ENCODE results near the gene OR12D2.
"Not testable (repeated sequence)": the region's sequence is repeated elsewhere in the genome, so short reads cannot be mapped to it uniquely, and the experiment has no call there.

Gene OR12D2, protein sequence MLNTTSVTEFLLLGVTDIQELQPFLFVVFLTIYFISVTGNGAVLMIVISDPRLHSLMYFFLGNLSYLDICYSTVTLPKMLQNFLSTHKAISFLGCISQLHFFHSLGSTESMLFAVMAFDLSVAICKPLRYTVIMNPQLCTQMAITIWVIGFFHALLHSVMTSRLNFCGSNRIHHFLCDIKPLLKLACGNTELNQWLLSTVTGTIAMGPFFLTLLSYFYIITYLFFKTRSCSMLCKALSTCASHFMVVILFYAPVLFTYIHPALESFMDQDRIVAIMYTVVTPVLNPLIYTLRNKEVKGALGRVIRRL

DNA sequence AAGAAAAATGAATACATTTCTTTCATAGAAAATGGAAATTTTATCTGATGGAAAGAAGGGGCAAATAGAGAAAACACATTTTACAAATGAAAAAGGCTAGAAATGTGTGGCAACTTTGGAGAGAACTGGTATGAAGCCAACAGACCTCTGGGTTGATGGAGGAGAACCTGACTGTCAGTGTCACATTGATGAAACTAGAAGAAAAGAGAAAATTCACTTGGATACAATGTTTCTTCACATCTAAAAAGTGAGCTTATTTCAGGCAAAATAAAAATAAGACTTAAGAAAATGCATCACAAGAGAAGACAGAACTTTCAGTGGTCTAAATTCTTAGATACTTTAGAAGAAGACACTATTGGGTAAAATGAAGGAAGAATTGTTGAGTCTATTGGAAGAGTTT lies at the start of gene OR12D2:
TSS of gene OR12D2 (plus strand) at position 301 of the 400 bp plus-strand sequence. CDS start 1,069 bp downstream, outside the sequence.
- DNase-seq (ENCODE audit: low read depth in 2 of 2, low spot score in 1 of 2), result no peak

DNA sequence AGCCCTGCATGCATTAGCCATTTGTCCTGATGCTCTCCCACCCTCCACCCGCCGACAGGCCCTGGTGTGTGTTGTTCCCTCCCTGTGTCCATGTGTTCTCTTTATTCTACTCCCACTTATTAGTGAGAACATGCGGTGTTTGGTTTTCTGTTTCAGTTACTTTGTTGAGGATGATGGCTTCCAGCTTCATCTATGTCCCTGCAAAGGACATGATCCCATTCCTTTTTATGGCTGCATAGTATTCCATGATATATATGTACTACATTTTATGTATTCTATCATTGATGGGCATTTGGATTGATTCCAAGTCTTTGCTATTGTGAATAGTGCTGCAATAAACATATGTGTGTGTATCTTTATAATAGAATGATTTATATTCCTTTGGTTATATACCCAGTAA lies 46.1 kb upstream of the OR12D2 start:
- not testable (repeated sequence) for DNase-seq (ENCODE audit: low read depth in 2 of 2, low spot score in 1 of 2)

DNA sequence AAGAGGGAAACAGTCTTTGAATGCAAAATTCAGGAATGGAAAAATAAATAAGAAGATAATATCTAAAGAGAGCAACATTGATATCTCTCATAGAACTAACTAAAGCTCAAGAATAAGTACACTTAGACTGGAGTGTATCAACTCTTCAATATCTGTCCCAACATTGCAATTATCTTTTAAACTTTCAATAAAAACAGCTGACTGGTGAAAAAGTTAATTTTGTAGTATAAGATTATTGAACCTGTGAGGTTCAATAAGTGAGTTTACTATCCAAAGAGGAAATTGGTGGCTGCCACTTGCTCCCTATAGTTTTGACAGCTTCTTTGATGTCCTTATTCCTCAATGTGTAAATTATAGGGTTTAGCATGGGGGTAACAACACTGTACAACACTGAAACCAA lies 40.5 kb upstream of the OR12D2 start:
- no peak for DNase-seq (ENCODE audit: low read depth in 2 of 2, low spot score in 1 of 2)

DNA sequence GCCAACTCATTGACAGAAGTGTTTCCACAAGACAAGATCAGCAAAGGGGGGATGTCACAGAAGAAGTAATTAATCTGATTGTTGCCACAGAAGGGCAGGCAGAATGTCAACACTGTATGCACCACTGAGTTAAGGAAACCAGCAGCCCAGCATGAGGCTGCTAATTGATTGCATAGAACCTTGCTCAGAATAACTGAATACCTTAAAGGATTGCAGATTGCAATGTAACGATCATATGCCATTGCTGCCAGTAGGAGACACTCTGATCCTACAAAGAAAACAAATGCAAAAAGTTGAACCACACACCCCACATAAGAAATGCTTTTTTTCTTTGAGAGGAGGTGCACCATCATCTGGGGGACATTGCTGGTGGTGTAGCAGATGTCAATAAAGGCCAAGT lies 39.8 kb upstream of the OR12D2 start:
- no peak for DNase-seq (ENCODE audit: low read depth in 2 of 2, low spot score in 1 of 2)

DNA sequence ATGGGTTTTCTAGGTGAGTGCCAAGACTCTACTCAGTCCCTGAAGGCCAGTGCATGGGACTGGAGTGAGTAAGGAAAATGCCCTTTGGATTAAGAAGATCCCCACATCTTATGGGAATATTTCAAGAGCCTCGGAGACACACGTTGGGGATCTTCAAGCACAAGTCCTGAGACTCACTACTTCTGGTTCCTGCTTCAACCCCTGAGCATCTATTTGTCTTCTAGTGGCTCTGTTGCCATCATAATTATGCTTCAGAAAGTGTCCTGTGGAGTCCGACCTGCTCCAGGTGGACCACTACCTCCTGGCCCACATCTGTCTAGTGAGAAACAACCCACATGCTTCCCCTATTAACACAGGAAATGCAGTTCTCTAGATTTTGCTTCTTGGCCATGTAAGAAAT lies 26.7 kb upstream of the OR12D2 start, which contains the start of gene OR5V1:
TSS of gene OR5V1 (minus strand) at position 101 of the 400 bp plus-strand sequence. CDS start 12,670 bp downstream, outside the sequence.
- DNase-seq (ENCODE audit: low read depth in 2 of 2, low spot score in 1 of 2), result no peak

DNA sequence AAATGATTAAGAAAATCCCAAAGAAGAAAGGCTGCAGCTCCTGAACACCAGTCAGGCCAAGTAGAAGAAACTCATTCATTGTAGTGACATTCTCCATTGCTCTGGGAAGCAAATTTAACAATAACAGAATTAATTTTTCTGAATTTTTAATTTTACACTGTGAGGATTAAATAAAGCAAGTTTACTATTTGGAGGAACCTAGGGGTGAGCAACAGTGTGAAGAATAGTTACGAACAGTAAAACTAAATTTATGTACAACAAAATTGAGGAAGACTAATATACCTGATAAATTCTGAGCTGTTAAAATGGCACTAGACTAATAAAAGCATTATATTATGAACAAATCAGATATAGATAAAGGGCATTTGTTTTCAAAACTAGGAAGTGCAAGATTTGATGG lies 20.2 kb upstream of the OR12D2 start, which contains the start of gene OR12D3:
TSS of gene OR12D3 (minus strand) at position 101 of the 400 bp plus-strand sequence. CDS start at position 97, 4 bp downstream.
- no peak for DNase-seq (ENCODE audit: low read depth in 2 of 2, low spot score in 1 of 2)

DNA sequence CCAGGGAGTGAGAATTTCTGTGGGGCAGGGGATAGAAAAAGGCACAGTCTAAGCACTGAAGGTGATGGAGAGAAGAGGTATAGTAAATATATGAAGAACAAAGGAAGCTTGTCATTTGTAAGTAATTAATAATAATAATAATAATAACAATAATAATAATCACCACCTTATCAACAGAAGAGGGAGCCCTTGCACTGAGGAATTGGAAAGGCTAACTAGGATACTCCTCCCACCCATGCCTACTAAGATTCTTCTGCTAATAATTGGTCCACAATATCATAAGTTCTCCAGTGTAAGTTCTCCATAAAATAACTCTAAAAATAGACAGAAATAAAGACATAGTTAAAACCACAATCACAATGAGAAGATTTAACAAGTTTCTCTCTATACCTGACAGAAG lies 19.4 kb upstream of the OR12D2 start:
- no peak for DNase-seq (ENCODE audit: low read depth in 2 of 2, low spot score in 1 of 2)

DNA sequence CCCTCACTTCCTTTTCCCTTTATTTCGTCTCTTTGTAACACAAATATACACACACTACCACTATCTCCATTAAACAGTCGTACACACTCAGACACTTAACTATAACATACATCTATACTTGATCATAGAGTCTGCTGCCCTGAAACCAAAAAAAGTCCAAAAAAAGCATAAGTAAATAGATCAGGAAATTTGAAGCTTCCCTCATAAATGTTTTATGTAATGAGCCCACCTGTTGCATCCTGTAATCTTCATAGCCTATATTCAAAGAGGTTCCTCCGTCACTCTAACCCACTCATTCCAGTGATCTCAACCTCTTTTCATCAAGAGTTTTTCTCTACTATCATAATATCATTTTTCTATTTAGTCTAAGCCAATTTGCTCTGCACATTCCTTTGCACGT lies 6.9 kb upstream of the OR12D2 start:
- no peak for DNase-seq (ENCODE audit: low read depth in 2 of 2, low spot score in 1 of 2)

DNA sequence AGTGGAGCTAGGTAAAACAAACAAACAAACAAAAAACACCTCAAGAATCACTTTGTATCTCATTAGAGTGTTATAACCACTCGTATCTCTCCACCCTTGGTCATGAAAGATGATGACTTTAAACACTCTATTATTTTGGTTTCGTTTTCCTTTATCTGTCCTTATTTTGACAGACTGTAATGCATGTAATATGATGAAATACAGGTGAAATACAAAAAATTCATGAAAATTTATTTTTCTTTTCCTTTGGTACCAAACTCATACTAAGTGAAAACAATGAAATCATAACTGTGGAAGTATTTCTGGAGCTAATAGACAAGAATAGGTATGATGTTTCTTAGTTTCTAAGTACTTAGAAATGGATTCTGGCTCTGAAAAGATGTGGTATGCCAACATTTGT lies 4.1 kb downstream of the OR12D2 start:
- no peak for DNase-seq (ENCODE audit: low read depth in 2 of 2, low spot score in 1 of 2)

DNA sequence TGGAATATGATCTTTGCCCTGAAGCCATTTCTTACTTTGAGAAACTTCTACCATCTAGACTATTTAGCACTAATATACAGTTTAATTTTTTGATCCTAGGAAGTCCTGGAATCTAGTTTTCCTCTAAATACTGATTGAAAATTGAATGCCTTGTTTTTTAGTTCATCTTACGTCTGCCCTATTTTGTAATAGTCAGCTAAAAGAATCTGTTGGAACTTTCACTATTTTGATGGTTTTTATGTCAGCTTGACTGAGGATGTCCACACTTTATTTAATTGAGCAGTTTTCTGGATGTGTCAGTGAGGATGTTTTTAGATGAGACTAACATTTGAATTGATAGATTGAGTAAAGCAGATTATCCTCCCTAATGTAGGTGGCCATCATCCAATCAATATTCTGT lies 8.4 kb downstream of the OR12D2 start:
- no peak for DNase-seq (ENCODE audit: low read depth in 2 of 2, low spot score in 1 of 2)

DNA sequence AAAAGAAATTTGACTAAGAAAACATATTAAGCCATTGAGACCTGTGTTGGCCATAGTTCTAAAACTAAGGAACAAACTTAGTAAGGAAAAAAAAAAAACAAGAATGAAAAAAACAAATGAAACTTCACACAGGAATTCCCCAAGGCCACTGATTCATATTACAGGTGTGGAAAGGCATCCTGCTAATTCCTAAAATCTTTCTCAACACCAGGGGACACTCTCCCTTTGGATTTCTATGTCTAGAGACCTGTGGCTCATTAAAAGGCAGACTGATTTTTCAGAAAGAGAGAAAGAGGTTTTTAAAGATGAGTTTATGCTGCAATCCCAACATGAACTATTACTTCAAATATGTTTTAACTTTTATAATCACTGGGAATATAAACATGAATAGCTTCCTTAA lies 19.2 kb downstream of the OR12D2 start, which contains the start of gene OR12D1:
TSS of gene OR12D1 (plus strand) at position 341 of the 400 bp plus-strand sequence.
- no peak for DNase-seq (ENCODE audit: low read depth in 2 of 2, low spot score in 1 of 2)

DNA sequence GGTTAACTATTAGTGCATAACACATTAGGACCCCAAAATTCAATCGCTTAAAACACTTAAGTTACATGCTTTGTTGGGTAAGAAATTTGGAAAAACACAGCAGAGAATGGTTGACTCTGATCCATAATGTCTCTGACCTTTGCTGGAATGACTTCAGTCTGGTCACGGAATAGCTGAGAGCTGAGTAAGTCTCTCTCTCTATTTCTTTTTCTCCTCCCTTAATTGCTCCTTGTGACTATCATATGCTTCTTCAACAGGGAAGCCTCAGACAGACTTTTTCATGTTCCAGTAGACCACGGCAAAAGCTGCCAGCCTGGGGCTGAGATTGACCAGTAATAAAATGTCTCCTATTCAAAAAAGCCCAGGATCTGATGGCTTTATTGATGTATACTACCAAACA lies 24.1 kb downstream of the OR12D2 start:
- DNase-seq (ENCODE audit: low read depth in 2 of 2, low spot score in 1 of 2), result no peak

DNA sequence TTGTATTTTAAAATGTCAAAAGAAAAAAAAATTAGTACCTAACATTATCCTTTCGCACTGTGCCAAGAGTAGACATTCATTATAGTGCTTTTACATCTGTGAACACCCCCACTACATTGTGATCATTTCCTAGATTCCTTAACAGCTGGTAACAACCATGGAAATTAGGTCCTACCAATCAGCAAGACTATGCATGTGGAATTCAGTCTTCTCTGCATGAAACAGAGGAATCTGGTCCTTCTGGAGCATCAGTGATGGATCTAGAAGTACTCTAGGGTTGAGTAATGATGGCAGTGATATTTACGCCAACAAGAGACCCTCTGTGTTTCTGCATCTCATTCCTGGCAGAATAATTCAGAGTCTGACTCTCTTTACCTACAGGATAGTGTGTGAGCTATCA lies 28.7 kb downstream of the OR12D2 start:
- no peak for DNase-seq (ENCODE audit: low read depth in 2 of 2, low spot score in 1 of 2)

DNA sequence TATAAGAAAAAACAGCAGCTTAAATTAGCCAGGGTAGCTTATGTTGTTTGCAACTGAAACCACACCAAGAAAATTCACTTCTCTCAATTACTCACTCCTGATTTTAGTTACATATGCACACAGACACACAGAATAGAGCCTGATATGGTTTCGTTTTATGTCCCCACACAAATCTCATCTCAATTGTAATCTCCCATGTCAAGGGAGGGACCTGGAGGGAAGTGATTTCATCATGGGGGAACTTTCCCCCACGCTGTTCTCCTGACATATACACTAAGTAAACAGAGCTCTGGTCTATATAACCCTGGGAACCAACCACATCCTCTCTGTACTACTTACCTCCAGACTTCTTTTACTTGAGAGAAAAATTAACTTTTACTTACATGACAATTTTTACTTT lies 29.1 kb downstream of the OR12D2 start:
- DNase-seq (ENCODE audit: low read depth in 2 of 2, low spot score in 1 of 2), result no peak

DNA sequence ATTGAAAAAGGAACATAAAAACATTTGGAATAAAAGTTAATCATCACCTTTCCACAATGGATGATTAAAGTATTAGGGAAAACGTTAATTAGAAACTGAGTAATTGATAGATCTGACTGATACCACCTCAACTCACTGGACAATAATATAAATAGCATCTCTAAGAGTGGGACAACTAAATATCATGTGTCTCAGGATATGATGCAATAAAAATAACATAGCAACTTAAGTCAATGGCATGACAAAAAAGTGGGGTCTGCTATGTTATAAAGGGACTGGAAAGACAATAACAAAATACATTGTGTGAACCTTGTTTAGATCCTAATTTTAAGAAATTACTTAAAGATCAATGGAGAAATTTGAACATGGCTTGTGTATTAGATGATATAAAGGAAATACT lies 29.6 kb downstream of the OR12D2 start:
- no peak for DNase-seq (ENCODE audit: low read depth in 2 of 2, low spot score in 1 of 2)

DNA sequence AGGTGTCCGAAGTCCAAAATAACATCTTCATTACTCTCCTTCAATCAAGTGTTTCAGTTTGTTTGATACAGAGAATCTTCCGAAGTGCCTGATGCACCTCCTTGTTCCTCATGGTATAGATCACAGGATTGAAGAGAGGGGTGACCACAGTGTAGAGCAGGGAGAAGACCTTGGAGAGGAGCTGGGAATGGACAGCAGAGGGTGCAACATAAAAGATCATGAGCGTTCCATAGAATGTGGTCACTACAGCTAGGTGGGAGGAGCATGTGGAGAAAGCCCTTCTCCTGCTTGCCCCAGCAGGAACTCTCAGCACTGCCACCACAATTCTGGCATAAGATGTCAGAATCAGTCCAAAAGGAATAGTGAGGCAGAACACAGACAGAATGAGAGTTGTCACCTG lies 31.2 kb downstream of the OR12D2 start:
- no peak for DNase-seq (ENCODE audit: low read depth in 2 of 2, low spot score in 1 of 2)

DNA sequence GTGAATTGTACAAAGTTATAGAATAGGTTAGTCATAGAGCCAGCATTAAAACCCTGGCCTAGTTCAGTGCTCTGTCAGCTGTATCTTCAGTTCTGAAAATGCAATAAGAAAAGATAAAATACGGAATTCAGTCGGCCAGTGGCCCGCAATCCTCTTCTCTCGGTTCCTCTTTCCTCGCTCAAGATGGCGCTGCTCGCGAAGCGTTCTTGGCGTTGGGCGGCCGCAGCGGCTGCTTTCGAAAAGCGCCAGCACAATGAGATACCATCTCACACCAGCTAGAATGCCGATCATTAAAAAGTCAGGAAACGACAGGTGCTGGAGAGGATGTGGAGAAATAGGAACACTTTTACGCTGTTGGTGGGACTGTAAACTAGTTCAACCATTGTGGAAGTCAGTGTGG lies 41.3 kb downstream of the OR12D2 start:
- DNase-seq (ENCODE audit: low read depth in 2 of 2, low spot score in 1 of 2), result not testable (repeated sequence)

DNA sequence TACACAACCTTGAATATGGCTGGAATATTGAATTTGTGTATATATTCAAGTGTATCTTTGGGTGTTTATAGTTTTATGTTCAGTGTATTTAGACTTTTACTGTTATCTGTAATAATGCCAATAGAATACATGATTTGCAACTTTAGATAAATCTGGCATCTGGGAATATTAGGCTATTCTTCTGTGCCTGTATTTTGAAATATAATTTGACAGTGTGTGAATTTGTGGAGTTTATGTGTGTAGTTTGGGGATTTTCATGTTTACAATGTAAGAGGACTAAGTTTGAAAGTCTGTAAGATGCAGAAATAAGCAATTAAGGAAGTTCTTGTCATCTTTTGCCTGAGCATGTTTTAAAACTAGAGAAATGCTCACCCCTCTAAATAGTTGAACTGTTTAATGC lies 43.6 kb downstream of the OR12D2 start, which contains the start of gene OR10C1:
TSS of gene OR10C1 (plus strand) at position 301 of the 400 bp plus-strand sequence. CDS start 710 bp downstream, outside the sequence.
- DNase-seq (ENCODE audit: low read depth in 2 of 2, low spot score in 1 of 2), result no peak

DNA sequence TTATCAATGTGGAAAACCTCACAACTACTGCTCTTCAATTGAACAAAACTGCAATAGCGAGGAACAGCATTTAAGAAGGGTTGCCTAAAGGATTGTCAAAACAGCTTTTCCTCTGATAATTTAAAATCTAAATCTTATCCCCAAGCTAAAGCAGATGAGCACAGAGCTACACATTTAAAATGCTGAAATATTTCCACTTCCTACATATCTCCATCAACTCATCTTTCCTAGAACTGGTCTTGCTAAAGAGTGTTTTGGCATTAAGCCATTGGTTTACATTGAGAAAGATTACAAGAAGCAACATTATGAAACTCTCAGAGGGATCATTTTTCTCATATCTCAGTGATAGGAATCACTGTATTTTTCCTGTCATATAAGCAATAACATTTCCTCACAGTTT lies 47.3 kb downstream of the OR12D2 start:
- DNase-seq (ENCODE audit: low read depth in 2 of 2, low spot score in 1 of 2), result no peak

DNA sequence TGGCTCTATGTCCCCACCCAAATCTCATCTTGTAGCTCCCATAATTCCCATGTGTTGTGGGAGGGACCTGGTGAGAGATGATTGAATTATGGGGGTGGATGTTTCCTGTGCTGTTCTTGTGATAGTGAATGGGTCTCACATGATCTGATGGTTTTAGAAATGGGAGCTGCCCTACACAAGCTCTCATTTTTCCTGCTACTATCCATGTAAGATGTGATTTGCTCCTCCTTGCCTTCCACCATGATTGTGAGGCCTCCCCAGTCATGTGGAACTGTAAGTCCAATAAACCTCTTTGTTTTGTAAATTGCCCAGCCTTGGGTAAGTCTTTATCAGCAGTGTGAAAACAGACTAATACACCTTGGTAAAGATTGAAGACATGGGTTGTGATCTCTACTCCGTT lies 48.6 kb downstream of the OR12D2 start:
- not testable (repeated sequence) for DNase-seq (ENCODE audit: low read depth in 2 of 2, low spot score in 1 of 2)
